Cerebellar nuclear complex (tissue), 1 donor: ENCODE data around the gene TBX21.
A peak's percentile ranks its signal among the peaks of the same experiment; 100 is the strongest.

ENCODE experiments used
- DNase-seq, 2 experiments: peaks; one replicate each; lab custom pipeline; 2025; lab: John Stamatoyannopoulos, UW

TBX21 gene

DNA sequence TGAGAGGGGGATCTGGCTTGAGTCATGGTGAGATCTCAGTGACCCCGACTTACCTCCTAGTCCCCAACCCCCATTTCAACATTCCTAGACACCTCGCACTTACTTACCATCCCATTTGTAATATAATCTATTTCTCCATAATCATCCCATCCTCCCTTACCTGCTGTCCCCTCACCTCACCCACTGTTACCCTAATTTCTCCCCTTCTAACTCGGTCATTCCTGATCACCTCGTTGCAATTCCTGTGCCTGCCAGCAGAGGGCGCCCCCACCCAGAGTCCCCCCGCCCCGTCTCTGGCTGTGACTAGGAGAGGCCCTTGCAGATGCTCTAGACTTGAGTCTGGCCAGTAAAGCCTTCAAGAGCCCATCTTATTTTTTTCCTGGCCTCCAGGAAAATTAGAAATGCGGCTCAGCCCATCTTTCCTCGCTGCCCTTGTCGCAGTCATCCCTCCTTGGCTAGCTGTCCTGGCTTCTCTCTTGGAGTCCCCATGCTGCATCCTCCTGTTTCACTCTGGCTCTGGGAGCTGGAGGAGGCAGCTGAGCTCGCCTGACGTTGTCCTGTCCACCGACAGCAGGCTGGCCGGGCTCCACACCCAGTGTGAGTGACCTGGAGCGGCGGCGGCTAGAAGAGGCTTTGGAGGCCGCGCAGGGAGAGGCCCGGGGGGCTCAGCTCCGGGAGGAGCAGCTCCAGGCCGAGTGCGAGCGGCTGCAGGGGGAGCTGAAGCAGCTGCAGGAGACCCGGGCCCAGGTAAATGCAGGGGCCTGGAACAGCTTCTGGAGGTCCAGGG is 34.1 kb upstream of the TBX21 start:
- DNase-seq, result no peak

- DNase-seq, result no peak
These were observed 33.5 kb upstream of the TBX21 start for GRCh38 chr17:47699536-47699840.

- no peak for DNase-seq
These were observed 32.3 kb upstream of the TBX21 start for GRCh38 chr17:47700471-47701449.

DNA sequence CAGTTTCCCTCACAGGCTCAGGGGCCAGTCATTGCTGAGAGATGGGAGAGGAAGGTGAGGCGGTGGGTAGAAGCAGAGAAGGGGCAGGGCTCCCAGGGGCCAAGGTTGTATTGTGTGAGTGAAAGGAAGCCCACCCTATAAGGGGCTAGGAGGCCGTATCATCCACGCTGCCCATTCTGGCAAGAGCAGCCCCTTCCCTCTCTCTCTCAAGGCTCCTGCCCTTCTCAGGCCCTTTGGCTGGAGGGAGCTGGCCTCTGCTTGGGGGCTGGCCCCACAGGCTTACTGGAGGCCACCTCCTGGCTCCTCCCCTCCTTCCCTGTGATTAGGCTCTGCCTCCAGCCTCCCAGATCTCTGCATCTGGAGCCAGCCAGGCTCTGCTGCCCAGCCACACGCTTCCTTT is 31.4 kb upstream of the TBX21 start:
- no peak for DNase-seq

DNA sequence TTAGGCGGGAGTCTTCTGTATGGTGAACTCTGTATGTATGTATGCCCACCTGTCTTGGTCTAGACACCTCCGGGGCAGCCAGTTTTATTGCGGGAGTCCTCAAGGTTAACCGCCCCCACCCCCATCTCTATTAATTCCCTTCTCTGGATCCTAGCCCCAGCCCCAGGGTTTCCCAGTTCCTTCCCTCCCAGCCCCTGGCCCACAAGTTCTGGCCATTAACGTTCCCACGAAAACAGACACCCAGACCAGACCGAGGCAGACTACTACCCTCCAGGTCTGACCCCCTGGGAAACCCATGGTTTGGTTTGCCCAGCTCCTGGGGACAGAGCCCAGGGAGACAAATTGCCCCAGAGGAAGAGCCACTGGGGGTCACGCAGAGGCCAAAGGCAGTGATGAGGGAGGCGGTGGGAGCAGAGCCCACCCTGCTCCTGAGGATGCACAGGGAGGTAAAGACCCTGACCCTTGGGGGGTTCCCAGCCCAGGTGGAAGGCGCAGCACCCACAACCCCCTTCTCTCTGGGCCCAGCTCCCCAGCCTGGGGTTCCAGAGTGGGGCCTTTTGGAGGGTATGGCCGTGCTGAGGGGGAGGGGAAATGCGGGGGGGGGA is 30.5 kb upstream of the TBX21 start:
- DNase-seq, result no peak

- no peak for DNase-seq
These were observed 29.8 kb upstream of the TBX21 start for GRCh38 chr17:47703191-47703591.

DNA sequence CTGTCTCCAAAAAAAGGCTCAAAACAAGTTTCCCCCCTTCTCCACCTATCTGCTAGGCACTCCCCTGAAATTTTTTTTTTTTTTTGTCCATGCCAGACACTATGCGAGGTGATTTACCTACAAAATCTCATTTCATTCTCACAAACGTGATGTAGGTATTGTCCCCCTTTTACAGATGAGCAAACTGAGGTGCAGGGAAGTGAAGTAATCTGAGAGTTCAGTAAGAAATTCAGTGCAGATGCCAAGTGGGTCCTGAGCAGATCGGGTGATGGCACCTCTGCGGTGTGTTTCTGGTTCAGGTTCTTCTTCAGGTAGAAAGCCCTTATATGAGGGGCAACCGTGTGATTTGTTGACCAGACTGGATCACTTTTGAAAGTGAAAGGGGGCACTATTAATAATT is 29.4 kb upstream of the TBX21 start:
- DNase-seq, result no peak

- no peak for DNase-seq
These were observed 28.9 kb upstream of the TBX21 start for GRCh38 chr17:47704116-47704515.

GRCh38 chr17:47704736-47705135 is 28.3 kb upstream of the TBX21 start:
- DNase-seq, result peak in 1 of 2 experiments; percentile 22

DNA sequence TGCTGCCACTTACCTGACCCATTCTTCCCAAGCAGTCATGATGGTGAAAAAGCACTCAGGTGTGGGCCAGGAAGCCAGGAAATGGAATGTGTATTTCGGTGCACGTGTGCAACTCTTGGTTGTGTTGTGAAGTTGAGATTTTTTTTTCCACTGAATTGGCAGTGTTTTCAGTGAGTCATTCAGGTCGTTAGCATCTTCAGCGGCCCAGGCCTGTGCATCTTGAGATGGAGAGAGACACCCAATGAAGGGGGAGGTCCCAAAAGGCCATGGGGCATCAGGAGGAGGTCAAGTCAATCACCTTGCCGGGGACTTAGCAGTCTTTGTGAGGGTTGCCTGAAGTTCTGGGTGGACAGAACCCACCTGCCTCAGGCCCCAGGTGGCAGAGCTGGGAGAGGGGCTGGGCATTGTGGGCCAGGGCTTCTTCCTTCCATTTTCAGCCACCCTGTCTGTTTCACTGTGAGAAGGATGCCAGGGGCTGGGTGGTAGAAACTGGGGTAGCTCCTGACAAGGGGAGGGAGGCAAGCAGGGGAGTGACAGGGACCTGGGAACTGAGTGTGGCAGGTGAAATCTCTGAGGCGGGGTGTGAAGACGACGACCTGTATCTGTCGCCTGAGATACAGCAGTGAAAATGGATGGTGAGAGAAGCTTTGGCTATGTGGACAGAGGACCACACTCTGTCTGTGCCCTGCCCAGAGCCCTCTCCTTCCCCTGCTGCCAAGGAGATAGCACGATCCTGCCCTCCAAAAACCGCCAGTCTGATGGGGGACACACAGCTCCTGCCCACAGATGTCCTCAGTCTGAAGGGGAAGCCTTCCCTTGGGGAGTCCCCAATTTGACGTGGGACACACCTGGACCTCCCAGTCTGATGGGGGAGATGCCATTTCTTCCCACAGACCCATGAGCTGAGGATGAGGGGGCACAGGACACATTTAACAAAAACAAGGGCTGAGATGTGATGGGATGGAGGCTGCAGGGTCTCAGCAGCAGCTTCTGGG is 27.2 kb upstream of the TBX21 start:
- no peak for DNase-seq

GRCh38 chr17:47707056-47707804 is 25.8 kb upstream of the TBX21 start:
- DNase-seq, result no peak

DNA sequence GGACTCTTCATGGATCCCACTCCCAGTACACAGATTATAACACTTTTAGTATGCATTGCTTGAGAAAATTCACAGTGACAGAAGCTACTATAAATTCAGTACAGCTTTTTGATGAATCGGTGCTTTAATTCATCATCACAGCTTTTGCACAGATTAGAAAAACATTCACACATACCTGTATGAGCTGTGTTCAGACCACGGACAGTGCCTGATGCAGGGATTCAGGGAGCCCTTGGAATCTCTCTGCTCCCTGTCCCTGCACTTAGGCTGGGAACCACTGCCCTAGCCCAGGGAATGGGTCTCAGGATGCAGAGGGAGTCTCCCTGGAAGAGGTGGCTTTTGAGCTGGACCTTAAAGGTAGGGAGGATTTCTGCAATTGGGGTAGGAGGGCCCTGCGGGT is 25.2 kb upstream of the TBX21 start:
- no peak for DNase-seq

- DNase-seq, result no peak
These were observed 24.6 kb upstream of the TBX21 start for GRCh38 chr17:47708312-47708863.

- DNase-seq, result no peak
These were observed 24.0 kb upstream of the TBX21 start for GRCh38 chr17:47708864-47709541.

GRCh38 chr17:47709594-47709993 is 23.4 kb upstream of the TBX21 start:
- no peak for DNase-seq

DNA sequence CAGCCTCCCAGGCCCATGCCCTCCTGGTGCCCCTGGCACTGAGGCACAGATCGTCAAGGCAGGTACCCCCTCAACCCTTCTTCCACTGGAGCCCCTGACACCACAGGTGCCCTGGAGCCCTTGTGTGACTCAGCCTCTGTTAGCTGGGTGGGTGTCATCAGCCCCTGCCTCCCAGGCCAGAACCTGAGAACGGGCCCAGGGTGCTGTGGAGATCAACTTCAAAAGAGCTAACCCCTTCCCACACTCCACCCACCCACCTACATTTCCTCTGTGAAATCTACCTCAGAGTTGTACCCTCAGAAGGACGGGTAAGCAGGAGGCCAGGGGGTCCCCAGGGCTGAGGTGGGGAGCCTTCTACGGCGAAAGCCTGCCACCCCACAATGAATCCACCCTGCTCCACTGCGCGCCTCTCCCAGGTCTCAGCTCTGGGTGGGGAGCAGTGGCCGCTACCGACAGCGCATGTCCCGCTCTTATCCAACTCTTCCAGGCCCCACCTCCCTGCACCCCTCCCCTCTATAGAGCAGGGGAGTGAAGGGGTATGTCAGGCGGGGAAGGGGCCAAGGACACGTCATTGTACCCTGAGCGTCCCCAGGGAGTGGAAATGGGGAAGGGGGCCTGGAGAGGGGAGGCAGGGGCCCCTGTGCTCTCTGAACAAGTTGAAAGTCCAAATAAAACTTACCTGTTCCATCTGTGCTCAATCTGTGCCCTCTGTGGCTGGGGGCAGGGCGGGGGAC is 21.5 kb upstream of the TBX21 start:
- no peak for DNase-seq

DNA sequence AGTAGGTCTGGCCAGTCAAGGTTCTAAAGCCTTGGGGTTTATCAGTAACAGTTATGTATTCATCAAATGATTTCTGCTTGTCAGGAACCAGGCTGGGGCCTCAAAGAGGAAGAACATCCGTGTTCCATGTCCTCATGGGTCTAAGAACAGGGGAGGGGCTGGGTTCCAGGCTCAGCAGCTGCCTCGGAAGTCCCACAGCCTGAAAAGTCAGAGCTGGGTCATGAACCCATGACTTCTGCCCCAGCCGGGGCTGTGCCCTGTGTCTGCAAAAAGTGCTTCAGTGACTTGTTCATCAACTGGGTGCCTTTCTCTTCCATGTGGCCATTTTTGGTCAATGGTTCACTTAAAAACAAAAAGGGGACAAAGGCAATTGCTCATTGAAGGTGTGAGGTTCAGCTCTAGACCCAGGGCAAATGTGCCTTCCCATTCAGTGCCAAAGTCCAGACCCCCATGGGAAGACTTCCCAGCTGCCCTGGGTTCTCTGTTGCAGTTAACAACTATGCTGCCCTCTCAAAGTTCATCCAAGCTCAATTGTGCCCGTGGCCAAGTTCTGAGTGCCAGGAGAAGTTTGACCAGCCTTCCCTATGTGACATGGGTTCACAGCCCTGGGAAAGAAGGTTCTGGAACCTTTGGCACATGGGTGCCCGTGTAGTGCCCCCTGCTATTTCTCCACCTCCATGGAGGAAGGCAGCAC is 20.6 kb upstream of the TBX21 start:
- DNase-seq, result no peak

DNA sequence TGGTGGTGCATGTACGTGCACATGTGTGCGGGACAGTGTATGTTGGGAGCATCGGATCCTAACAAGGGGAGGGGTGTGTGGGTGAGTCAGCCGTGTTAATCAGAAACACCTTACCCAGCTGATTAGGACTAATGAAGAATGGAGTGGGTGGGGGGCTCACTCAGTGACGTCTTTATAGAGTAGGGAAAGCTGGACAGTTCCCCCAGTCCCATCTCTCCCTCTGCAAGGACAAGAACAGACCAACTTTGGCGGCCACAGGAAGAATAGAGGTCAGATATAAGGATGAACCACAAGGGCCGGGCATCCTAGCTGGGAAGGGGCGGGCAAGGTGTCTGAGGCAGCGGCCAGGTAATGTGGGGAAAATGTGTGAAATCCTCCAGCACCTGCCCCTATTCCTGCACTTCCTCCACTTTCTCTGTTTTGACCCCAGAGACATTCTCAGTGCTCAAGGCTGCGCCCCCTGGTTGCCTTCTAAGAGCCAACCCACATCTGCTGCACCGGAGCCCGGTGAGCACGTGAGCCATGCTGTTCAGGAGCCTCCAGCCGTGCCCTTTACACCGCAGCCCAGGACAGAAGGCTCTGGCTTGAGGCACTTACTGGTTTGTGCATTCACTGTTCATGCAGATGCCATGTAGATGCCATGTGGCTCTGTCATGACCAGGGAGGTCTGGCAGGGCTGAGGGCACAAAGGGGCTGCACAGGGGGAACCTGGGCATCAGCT is 18.9 kb upstream of the TBX21 start:
- no peak for DNase-seq
